Measurements from ENCODE around the gene TUBG1. TPM values are rescaled to one million over a fixed set of nuclear protein-coding genes. Genes with fewer than 3 reads are reported as not detected.

Gene TUBG1
- total and polyA plus RNA-seq, 2 of the 4 experiments (the other 2 are of a cell fraction): 38.9 to 94.5 TPM

DNA sequence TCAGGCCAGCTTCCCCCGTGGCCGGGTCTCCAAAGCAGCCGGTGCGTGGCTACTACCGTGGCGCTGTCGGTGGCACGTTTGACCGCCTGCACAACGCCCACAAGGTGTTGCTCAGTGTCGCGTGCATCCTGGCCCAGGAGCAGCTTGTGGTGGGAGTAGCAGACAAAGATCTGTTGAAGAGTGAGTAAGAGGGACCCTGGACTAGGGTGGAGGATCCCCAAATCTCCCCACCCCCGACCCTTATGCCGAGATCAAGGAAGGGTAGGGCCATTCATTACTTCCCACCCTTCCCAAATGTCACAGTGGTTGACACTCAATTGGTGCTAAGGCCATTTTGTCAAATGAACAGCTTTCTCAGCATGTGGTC lies 46.4 kb upstream of the TUBG1 start:
- peak overlapping the region; percentile 86 for H3K9ac ChIP-seq (ENCODE audit: low read depth, low read length)
- peak overlapping the region; percentile 83 for H3K27ac ChIP-seq (ENCODE audit: insufficient read depth, low read length)
- ChIA-PET CTCF (no interaction called here), POLR2A (ENCODE audit: unreplicated experiment) (no interaction called here)
- H3K36me3 ChIP-seq (ENCODE audit: control insufficient read depth, insufficient read depth, low read length): peaks cover 27% of the 10 kb centered on the region
- no TSS peak for BruUV-seq (replicated peaks)
- H2AK5ac ChIP-seq (ENCODE audit: low read depth, low read length): peak overlapping the region; percentile 42; the same call in 1 of the 2 replicates
- peaks cover 4% of the 10 kb centered on the region; the same call in 1 of the 2 replicates for H4K20me1 ChIP-seq (ENCODE audit: insufficient read depth, low read length)
- DNase-seq: no peak
- H3K18ac ChIP-seq (ENCODE audit: low read depth, low read length): no peak overlapping the region
- H4K91ac ChIP-seq (ENCODE audit: insufficient read depth, low read depth, low read length): no peak overlapping the region
- H4K8ac ChIP-seq (ENCODE audit: low read depth in 2 of 2, low read length in 2 of 2): peak overlapping the region; percentile 98 to 100; a peak in 1 of 4 replicates
- no peak overlapping the region for H2BK5ac ChIP-seq (ENCODE audit: low read depth, low read length, poor library complexity, severe bottlenecking)
- H4K5ac ChIP-seq (ENCODE audit: low read depth, low read length): no peak overlapping the region
- no peak overlapping the region for H3K14ac ChIP-seq (replicated peaks; ENCODE audit: low read depth, low read length)
- H3K23ac ChIP-seq (ENCODE audit: low read depth, low read length): no peak overlapping the region
- TF ChIP-seq SMC3 (IDR thresholded peaks at IDR 0.05; ENCODE audit: low read depth, low read length): no peak
- no peak for TF ChIP-seq BHLHE40 (IDR thresholded peaks at IDR 0.05; ENCODE audit: low read depth, low read length)
- TF ChIP-seq MXI1 (IDR thresholded peaks at IDR 0.05; ENCODE audit: borderline replicate concordance, low read depth, low read length): no peak
- TF ChIP-seq RCOR1 (IDR thresholded peaks at IDR 0.05; ENCODE audit: insufficient replicate concordance, low read length): no peak
- TF ChIP-seq, protein P1, sequence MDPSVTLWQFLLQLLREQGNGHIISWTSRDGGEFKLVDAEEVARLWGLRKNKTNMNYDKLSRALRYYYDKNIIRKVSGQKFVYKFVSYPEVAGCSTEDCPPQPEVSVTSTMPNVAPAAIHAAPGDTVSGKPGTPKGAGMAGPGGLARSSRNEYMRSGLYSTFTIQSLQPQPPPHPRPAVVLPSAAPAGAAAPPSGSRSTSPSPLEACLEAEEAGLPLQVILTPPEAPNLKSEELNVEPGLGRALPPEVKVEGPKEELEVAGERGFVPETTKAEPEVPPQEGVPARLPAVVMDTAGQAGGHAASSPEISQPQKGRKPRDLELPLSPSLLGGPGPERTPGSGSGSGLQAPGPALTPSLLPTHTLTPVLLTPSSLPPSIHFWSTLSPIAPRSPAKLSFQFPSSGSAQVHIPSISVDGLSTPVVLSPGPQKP (IDR thresholded peaks at IDR 0.05; ENCODE audit: borderline replicate concordance, low read depth, low read length): no peak
- no peak for TF ChIP-seq RAD21 (IDR thresholded peaks at IDR 0.05; ENCODE audit: low read length)
- TF ChIP-seq, protein P2, sequence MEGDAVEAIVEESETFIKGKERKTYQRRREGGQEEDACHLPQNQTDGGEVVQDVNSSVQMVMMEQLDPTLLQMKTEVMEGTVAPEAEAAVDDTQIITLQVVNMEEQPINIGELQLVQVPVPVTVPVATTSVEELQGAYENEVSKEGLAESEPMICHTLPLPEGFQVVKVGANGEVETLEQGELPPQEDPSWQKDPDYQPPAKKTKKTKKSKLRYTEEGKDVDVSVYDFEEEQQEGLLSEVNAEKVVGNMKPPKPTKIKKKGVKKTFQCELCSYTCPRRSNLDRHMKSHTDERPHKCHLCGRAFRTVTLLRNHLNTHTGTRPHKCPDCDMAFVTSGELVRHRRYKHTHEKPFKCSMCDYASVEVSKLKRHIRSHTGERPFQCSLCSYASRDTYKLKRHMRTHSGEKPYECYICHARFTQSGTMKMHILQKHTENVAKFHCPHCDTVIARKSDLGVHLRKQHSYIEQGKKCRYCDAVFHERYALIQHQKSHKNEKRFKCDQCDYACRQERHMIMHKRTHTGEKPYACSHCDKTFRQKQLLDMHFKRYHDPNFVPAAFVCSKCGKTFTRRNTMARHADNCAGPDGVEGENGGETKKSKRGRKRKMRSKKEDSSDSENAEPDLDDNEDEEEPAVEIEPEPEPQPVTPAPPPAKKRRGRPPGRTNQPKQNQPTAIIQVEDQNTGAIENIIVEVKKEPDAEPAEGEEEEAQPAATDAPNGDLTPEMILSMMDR (conservative IDR thresholded peaks at IDR 0.05; ENCODE audit: low read depth, low read length): no peak
- TF ChIP-seq RFX5 (IDR thresholded peaks at IDR 0.05; ENCODE audit: low read depth, low read length): no peak
- TF ChIP-seq, protein P3, sequence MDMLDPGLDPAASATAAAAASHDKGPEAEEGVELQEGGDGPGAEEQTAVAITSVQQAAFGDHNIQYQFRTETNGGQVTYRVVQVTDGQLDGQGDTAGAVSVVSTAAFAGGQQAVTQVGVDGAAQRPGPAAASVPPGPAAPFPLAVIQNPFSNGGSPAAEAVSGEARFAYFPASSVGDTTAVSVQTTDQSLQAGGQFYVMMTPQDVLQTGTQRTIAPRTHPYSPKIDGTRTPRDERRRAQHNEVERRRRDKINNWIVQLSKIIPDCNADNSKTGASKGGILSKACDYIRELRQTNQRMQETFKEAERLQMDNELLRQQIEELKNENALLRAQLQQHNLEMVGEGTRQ (IDR thresholded peaks at IDR 0.05; ENCODE audit: low read depth, low read length): no peak
- no peak for TF ChIP-seq CEBPB (IDR thresholded peaks at IDR 0.05; ENCODE audit: low read depth, low read length)
- no peak for TF ChIP-seq POLR2A (IDR thresholded peaks at IDR 0.05; ENCODE audit: low read depth, low read length)
- no peak for TF ChIP-seq MAZ (IDR thresholded peaks at IDR 0.05; ENCODE audit: borderline replicate concordance, low read depth, low read length)
- TF ChIP-seq NFE2L2 (IDR thresholded peaks at IDR 0.05; ENCODE audit: low read depth, low read length): no peak
- TF ChIP-seq MAFK (IDR thresholded peaks at IDR 0.05; ENCODE audit: low read depth, low read length): no peak
- no peak for TF ChIP-seq CHD1 (IDR thresholded peaks at IDR 0.05; ENCODE audit: low read depth, low read length)
- no peak for TF ChIP-seq FOS (IDR thresholded peaks at IDR 0.05; ENCODE audit: low read depth, low read length)
- H3K9me3 ChIP-seq (ENCODE audit: control insufficient read depth, insufficient read depth, low read length): no peaks in the 10 kb centered on the region
- H2BK15ac ChIP-seq (ENCODE audit: low read depth, low read length): no peak overlapping the region
- H3K4me2 ChIP-seq (ENCODE audit: low read depth, low read length): peak overlapping the region; percentile 83
- no peak overlapping the region for H2BK120ac ChIP-seq (ENCODE audit: low read depth, low read length)
- peaks cover 19% of the 10 kb centered on the region for H3K4me1 ChIP-seq (ENCODE audit: control insufficient read depth, insufficient read depth, low read length)
- dilution Hi-C loops (cut with HindIII; ENCODE audit: low sequenced_read_pairs, unreplicated experiment): no loop called here
- no peak for ATAC-seq (ENCODE audit: low read depth)
- in situ Hi-C loops (cut with MboI; ENCODE audit: low sequenced_read_pairs): no loop called here
- H3K4me3 ChIP-seq (ENCODE audit: insufficient read depth, low read depth, low read length): peak overlapping the region; percentile 84
- H3K9me1 ChIP-seq (ENCODE audit: insufficient read depth, low read length): peaks cover 17% of the 10 kb centered on the region
- 89% methylated on average over 7 of the region's 14 CpGs; no CpG with 5 or more reads in 1 of the 2 experiments for WGBS, 2 experiments (ENCODE audit: extremely low coverage in 2 of 2, insufficient read length in 1 of 2)
- H2AFZ ChIP-seq (replicated peaks; ENCODE audit: low read length, poor library complexity): no peak overlapping the region
- peaks cover 27 to 63% of the 10 kb centered on the region in 2 experiments for H3K79me1 ChIP-seq (ENCODE audit: low read depth in 1 of 2, low read length in 2 of 2)
- H3K27me3 ChIP-seq (ENCODE audit: control insufficient read depth, insufficient read depth, low read length): no peaks in the 10 kb centered on the region
- peak overlapping the region; percentile 100 for H2AK9ac ChIP-seq (replicated peaks; ENCODE audit: low read depth, low read length, poor library complexity)
- no peak overlapping the region for H3K56ac ChIP-seq (ENCODE audit: extremely low read depth, insufficient read depth, low read length)
- intact Hi-C loops (cut with micrococcal nuclease): no loop called here
- H2BK20ac ChIP-seq (ENCODE audit: low read depth, low read length): no peak overlapping the region
- H3K4ac ChIP-seq (ENCODE audit: low read depth, low read length): 0 out of 2 replicates have a peak overlapping the region, but pooled peaks have one; percentile 95
